ENCODE data around the gene CCR5. TPM values are rescaled to one million over a fixed set of nuclear protein-coding genes. Genes with fewer than 3 reads are reported as not detected.

Gene CCR5
- total RNA-seq, 1 donor from 2014 or later = 0.52 TPM

GRCh38 chr3:46369151-46369550, 1.6 kb upstream of the CCR5 start:
- Histone ChIP-seq H3K4me1 (ENCODE audit: control insufficient read depth in 3 of 3, insufficient read depth in 3 of 3, low read length in 3 of 3) (no peaks in the 10 kb centered on the region), H3K4me3 (ENCODE audit: low read length in 3 of 3) (no peak overlapping the region), H3K36me3 (ENCODE audit: control insufficient read depth in 3 of 3, insufficient read depth in 3 of 3, low read length in 3 of 3) (no peaks in the 10 kb centered on the region), H3K27ac (ENCODE audit: low read depth, low read length) (no peak overlapping the region), H3K27me3 (ENCODE audit: control insufficient read depth in 3 of 3, insufficient read depth in 3 of 3, low read length in 3 of 3) (peaks cover 3 to 9% (median 8%) of the 10 kb centered on the region in 3 donors), H3K9ac (ENCODE audit: low read depth in 1 of 3, low read length in 3 of 3) (no peak overlapping the region), H3K9me3 (ENCODE audit: control insufficient read depth in 3 of 3, low read length in 3 of 3) (no peaks in the 10 kb centered on the region)

GRCh38 chr3:46369675-46370132, 1.0 kb upstream of the CCR5 start:
- H3K4me3 ChIP-seq (ENCODE audit: low read length in 3 of 3) = no peak overlapping the region
- H3K36me3 ChIP-seq (ENCODE audit: control insufficient read depth in 3 of 3, insufficient read depth in 3 of 3, low read length in 3 of 3) = no peaks in the 10 kb centered on the region
- no peak overlapping the region for H3K9ac ChIP-seq (ENCODE audit: low read depth in 1 of 3, low read length in 3 of 3)
- peaks cover 3 to 11% (median 8%) of the 10 kb centered on the region in 3 donors for H3K27me3 ChIP-seq (ENCODE audit: control insufficient read depth in 3 of 3, insufficient read depth in 3 of 3, low read length in 3 of 3)
- no peak overlapping the region for H3K27ac ChIP-seq (ENCODE audit: low read depth, low read length)
- no peaks in the 10 kb centered on the region for H3K4me1 ChIP-seq (ENCODE audit: control insufficient read depth in 3 of 3, insufficient read depth in 3 of 3, low read length in 3 of 3)
- no peaks in the 10 kb centered on the region for H3K9me3 ChIP-seq (ENCODE audit: control insufficient read depth in 3 of 3, low read length in 3 of 3)

- Histone ChIP-seq H3K9ac (ENCODE audit: low read depth in 1 of 3, low read length in 3 of 3) (no peak overlapping the region), H3K4me3 (ENCODE audit: low read length in 3 of 3) (no peak overlapping the region), H3K27ac (ENCODE audit: low read depth, low read length) (no peak overlapping the region), H3K9me3 (ENCODE audit: control insufficient read depth in 3 of 3, low read length in 3 of 3) (no peaks in the 10 kb centered on the region), H3K27me3 (ENCODE audit: control insufficient read depth in 3 of 3, insufficient read depth in 3 of 3, low read length in 3 of 3) (peaks cover 3 to 15% (median 10%) of the 10 kb centered on the region in 3 donors), H3K4me1 (ENCODE audit: control insufficient read depth in 3 of 3, insufficient read depth in 3 of 3, low read length in 3 of 3) (no peaks in the 10 kb centered on the region), H3K36me3 (ENCODE audit: control insufficient read depth in 3 of 3, insufficient read depth in 3 of 3, low read length in 3 of 3) (no peaks in the 10 kb centered on the region)
Measured at GRCh38 chr3:46371519-46372340, 984 bp downstream of the CCR5 start.

- peaks cover 3 to 15% (median 9%) of the 10 kb centered on the region in 3 donors for H3K27me3 ChIP-seq (ENCODE audit: control insufficient read depth in 3 of 3, insufficient read depth in 3 of 3, low read length in 3 of 3)
- no peak overlapping the region for H3K9ac ChIP-seq (ENCODE audit: low read depth in 1 of 3, low read length in 3 of 3)
- H3K27ac ChIP-seq (ENCODE audit: low read depth, low read length) = no peak overlapping the region
- no peaks in the 10 kb centered on the region for H3K36me3 ChIP-seq (ENCODE audit: control insufficient read depth in 3 of 3, insufficient read depth in 3 of 3, low read length in 3 of 3)
- H3K4me3 ChIP-seq (ENCODE audit: low read length in 3 of 3) = no peak overlapping the region
- no peaks in the 10 kb centered on the region for H3K9me3 ChIP-seq (ENCODE audit: control insufficient read depth in 3 of 3, low read length in 3 of 3)
- no peaks in the 10 kb centered on the region for H3K4me1 ChIP-seq (ENCODE audit: control insufficient read depth in 3 of 3, insufficient read depth in 3 of 3, low read length in 3 of 3)
Measured at GRCh38 chr3:46372492-46373359, 2.0 kb downstream of the CCR5 start.

- Histone ChIP-seq H3K36me3 (ENCODE audit: control insufficient read depth in 3 of 3, insufficient read depth in 3 of 3, low read length in 3 of 3) (no peaks in the 10 kb centered on the region), H3K4me3 (ENCODE audit: low read length in 3 of 3) (no peak overlapping the region), H3K9me3 (ENCODE audit: control insufficient read depth in 3 of 3, low read length in 3 of 3) (no peaks in the 10 kb centered on the region), H3K4me1 (ENCODE audit: control insufficient read depth in 3 of 3, insufficient read depth in 3 of 3, low read length in 3 of 3) (peaks cover 0 to 4% (median 3%) of the 10 kb centered on the region in 3 donors), H3K9ac (ENCODE audit: low read depth in 1 of 3, low read length in 3 of 3) (no peak overlapping the region), H3K27me3 (ENCODE audit: control insufficient read depth in 3 of 3, insufficient read depth in 3 of 3, low read length in 3 of 3) (peaks cover 3 to 15% (median 4%) of the 10 kb centered on the region in 3 donors), H3K27ac (ENCODE audit: low read depth, low read length) (no peak overlapping the region)
Measured at GRCh38 chr3:46374755-46375154, 4.0 kb downstream of the CCR5 start.

- Histone ChIP-seq H3K9ac (ENCODE audit: low read depth in 1 of 3, low read length in 3 of 3) (no peak overlapping the region), H3K36me3 (ENCODE audit: control insufficient read depth in 3 of 3, insufficient read depth in 3 of 3, low read length in 3 of 3) (no peaks in the 10 kb centered on the region), H3K9me3 (ENCODE audit: control insufficient read depth in 3 of 3, low read length in 3 of 3) (no peaks in the 10 kb centered on the region), H3K4me3 (ENCODE audit: low read length in 3 of 3) (no peak overlapping the region), H3K27ac (ENCODE audit: low read depth, low read length) (no peak overlapping the region), H3K4me1 (ENCODE audit: control insufficient read depth in 3 of 3, insufficient read depth in 3 of 3, low read length in 3 of 3) (peaks cover 3 to 5% (median 4%) of the 10 kb centered on the region in 3 donors), H3K27me3 (ENCODE audit: control insufficient read depth in 3 of 3, insufficient read depth in 3 of 3, low read length in 3 of 3) (peaks cover 3 to 15% (median 4%) of the 10 kb centered on the region in 3 donors)
Measured at GRCh38 chr3:46375218-46375617, 4.5 kb downstream of the CCR5 start.

- peaks cover 3 to 15% (median 4%) of the 10 kb centered on the region in 3 donors for H3K27me3 ChIP-seq (ENCODE audit: control insufficient read depth in 3 of 3, insufficient read depth in 3 of 3, low read length in 3 of 3)
Measured at GRCh38 chr3:46375814-46376213, 5.1 kb downstream of the CCR5 start.

GRCh38 chr3:46378426-46378942, 7.7 kb downstream of the CCR5 start:
- H3K36me3 ChIP-seq (ENCODE audit: control insufficient read depth in 3 of 3, insufficient read depth in 3 of 3, low read length in 3 of 3) = no peaks in the 10 kb centered on the region
- H3K9ac ChIP-seq (ENCODE audit: low read depth in 1 of 3, low read length in 3 of 3) = no peak overlapping the region
- H3K4me3 ChIP-seq (ENCODE audit: low read length in 3 of 3) = no peak overlapping the region
- peaks cover 12 to 15% (median 13%) of the 10 kb centered on the region in 3 donors for H3K4me1 ChIP-seq (ENCODE audit: control insufficient read depth in 3 of 3, insufficient read depth in 3 of 3, low read length in 3 of 3)
- no peaks in the 10 kb centered on the region for H3K9me3 ChIP-seq (ENCODE audit: control insufficient read depth in 3 of 3, low read length in 3 of 3)
- H3K27ac ChIP-seq (ENCODE audit: low read depth, low read length) = no peak overlapping the region
- H3K27me3 ChIP-seq (ENCODE audit: control insufficient read depth in 3 of 3, insufficient read depth in 3 of 3, low read length in 3 of 3) = peaks cover 0 to 11% (median 4%) of the 10 kb centered on the region in 3 donors

More at GRCh38 chr3:46375814-46376213, 5.1 kb downstream of the CCR5 start:
- Histone ChIP-seq H3K4me3 (ENCODE audit: low read length in 3 of 3) (no peak overlapping the region), H3K27ac (ENCODE audit: low read depth, low read length) (no peak overlapping the region), H3K9ac (ENCODE audit: low read depth in 1 of 3, low read length in 3 of 3) (no peak overlapping the region), H3K9me3 (ENCODE audit: control insufficient read depth in 3 of 3, low read length in 3 of 3) (no peaks in the 10 kb centered on the region), H3K4me1 (ENCODE audit: control insufficient read depth in 3 of 3, insufficient read depth in 3 of 3, low read length in 3 of 3) (peaks cover 8 to 11% (median 9%) of the 10 kb centered on the region in 3 donors), H3K36me3 (ENCODE audit: control insufficient read depth in 3 of 3, insufficient read depth in 3 of 3, low read length in 3 of 3) (no peaks in the 10 kb centered on the region)

GRCh38 chr3:46380471-46381221, 9.9 kb downstream of the CCR5 start:
- peak overlapping the region; percentile 75 for H3K27ac ChIP-seq (ENCODE audit: low read depth, low read length)
- H3K9ac ChIP-seq (ENCODE audit: low read depth in 1 of 3, low read length in 3 of 3) = peak overlapping the region; percentile 22 to 55 (median 50)
- peaks cover 0 to 3% (median 0%) of the 10 kb centered on the region in 3 donors for H3K27me3 ChIP-seq (ENCODE audit: control insufficient read depth in 3 of 3, insufficient read depth in 3 of 3, low read length in 3 of 3)
- H3K4me1 ChIP-seq (ENCODE audit: control insufficient read depth in 3 of 3, insufficient read depth in 3 of 3, low read length in 3 of 3) = peaks cover 12 to 15% (median 13%) of the 10 kb centered on the region in 3 donors
- H3K36me3 ChIP-seq (ENCODE audit: control insufficient read depth in 3 of 3, insufficient read depth in 3 of 3, low read length in 3 of 3) = no peaks in the 10 kb centered on the region
- no peaks in the 10 kb centered on the region for H3K9me3 ChIP-seq (ENCODE audit: control insufficient read depth in 3 of 3, low read length in 3 of 3)
- H3K4me3 ChIP-seq (ENCODE audit: low read length in 3 of 3) = peak overlapping the region; percentile 31 to 55 (median 51)

Data from skeletal muscle tissue (tissue), 4 donors.